MM.1S (cell line): ENCODE results near the gene POLG.

Source experiments
- EZH2 ChIP-seq: fragments of 300-600 bp; sonication (generic); optimal IDR thresholded peaks from 2 replicates; pipeline ENCODE3; 2017; ENCODE audit warnings: low read depth, mild to moderate bottlenecking, antibody characterized with exemption, low read length, mixed read lengths
- EZH2phosphoT487 ChIP-seq: fragments of 300-600 bp; sonication (generic); IDR thresholded peaks from 2 replicates; pipeline ENCODE4 v1.6.1; 2018; ENCODE audit warnings: antibody characterized with exemption, low read length
- TF ChIP-seq, protein P1 (sequence below): fragments of 300-600 bp; sonication (generic); IDR thresholded peaks from 2 replicates; pipeline ENCODE4 v1.5.1; 2016; ENCODE audit warnings: antibody characterized with exemption, low read length, mixed read lengths

DNA sequence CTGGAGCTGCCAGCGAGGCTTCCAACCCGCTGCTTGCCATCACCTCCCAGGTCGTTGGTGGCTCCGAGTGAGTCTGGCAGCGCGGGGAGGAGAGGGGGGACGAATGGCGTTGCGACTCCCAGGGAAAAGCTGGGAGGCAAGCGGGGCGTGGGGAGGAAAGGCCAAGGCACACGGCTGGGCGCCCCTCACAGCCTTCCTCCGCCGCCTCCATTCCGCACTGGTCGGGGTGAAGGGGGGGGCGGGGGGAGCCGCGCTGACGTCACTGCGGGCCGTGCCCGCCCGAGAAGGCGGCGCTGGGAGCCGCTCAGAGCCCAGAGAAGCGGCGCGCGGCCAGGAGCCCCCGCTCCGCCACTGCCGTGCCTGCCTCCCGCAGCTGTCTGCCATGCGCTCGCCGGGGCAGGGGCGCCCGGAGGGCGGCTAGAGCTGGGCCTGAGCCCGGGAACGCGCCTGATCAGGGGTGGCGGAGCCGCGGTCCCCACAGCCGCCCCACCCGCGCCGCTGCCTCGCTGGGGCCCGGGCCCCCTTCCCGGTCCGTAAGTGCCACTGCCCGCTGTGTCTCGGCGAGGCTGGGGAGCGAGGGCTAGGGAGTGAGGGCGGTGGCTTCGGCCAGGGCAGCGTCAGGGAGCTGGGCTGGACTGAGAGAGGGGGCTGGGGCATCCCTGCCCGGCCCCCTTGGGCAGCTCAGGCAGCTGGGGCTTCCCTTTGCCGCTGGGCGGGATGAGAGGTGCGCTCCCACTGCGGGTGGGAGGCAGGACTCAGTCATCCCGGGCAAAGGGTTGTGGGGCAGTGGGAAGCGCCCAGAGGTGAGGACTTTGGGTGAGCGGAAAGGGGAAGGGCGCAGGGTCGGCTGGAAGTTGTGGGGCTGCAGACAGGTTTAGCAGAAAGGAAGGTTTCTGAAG is 27.8 kb upstream of the POLG start:
- TF ChIP-seq, protein P1, sequence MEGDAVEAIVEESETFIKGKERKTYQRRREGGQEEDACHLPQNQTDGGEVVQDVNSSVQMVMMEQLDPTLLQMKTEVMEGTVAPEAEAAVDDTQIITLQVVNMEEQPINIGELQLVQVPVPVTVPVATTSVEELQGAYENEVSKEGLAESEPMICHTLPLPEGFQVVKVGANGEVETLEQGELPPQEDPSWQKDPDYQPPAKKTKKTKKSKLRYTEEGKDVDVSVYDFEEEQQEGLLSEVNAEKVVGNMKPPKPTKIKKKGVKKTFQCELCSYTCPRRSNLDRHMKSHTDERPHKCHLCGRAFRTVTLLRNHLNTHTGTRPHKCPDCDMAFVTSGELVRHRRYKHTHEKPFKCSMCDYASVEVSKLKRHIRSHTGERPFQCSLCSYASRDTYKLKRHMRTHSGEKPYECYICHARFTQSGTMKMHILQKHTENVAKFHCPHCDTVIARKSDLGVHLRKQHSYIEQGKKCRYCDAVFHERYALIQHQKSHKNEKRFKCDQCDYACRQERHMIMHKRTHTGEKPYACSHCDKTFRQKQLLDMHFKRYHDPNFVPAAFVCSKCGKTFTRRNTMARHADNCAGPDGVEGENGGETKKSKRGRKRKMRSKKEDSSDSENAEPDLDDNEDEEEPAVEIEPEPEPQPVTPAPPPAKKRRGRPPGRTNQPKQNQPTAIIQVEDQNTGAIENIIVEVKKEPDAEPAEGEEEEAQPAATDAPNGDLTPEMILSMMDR: no peak
- TF ChIP-seq EZH2 (no peak), EZH2phosphoT487 (no peak)
